HK-2 (cell line): ENCODE measurements around the gene REC114.

Experiments used
- DNase-seq: peaks from one replicate; pipeline ENCODE4 v3.0.0-alpha.2; 2018; ENCODE audit not compliant: unreplicated experiment

The REC114 gene

GRCh38 chr15:73602992-73603391 is 160.0 kb downstream of the REC114 start:
- no peak for DNase-seq

GRCh38 chr15:73604477-73604876 is 161.5 kb downstream of the REC114 start:
- no peak for DNase-seq

- DNase-seq: no peak
Observed at GRCh38 chr15:73605759-73606436, 162.9 kb downstream of the REC114 start.

- DNase-seq: no peak
Observed at GRCh38 chr15:73607405-73607804, 164.4 kb downstream of the REC114 start.

GRCh38 chr15:73607843-73608242 is 164.9 kb downstream of the REC114 start:
- DNase-seq: no peak

GRCh38 chr15:73608475-73608874 is 165.5 kb downstream of the REC114 start:
- DNase-seq: no peak

GRCh38 chr15:73608941-73609340 is 166.0 kb downstream of the REC114 start:
- no peak for DNase-seq
